ENCODE results near the gene CELF1.

- TF ChIP-seq CBX5 (CRISPR knock-in tag; IDR thresholded peaks at IDR 0.05; ENCODE audit: borderline replicate concordance) (no peak), BHLHE40 (IDR thresholded peaks at IDR 0.05; ENCODE audit: low read length) (no peak)
Measured at GRCh38 chr11:47564933-47565339, 12.0 kb upstream of the CELF1 start.
